K562 (cell line): Measurements from ENCODE around the gene TMSB4X. TPM values are rescaled to one million over a fixed set of nuclear protein-coding genes. Genes with fewer than 3 reads are reported as not detected.

Source experiments
- ARID4B ChIP-seq: sonication (generic); formaldehyde crosslinking; IDR thresholded peaks from 2 replicates; pipeline ENCODE4 v1.8.0; 2022; ENCODE audit warnings: mild to moderate bottlenecking, missing genetic modification reagents
- C11orf30 ChIP-seq: fragments of 450-650 bp; IDR thresholded peaks from 2 replicates; pipeline ENCODE4 v1.6.1; 2016; ENCODE audit warnings: low read depth, mild to moderate bottlenecking
- CREB5 ChIP-seq: fragments of 250-450 bp; sonication (Bioruptor Pico); IDR thresholded peaks from 2 replicates; pipeline ENCODE4 v1.5.0; 2020; ENCODE audit warnings: mild to moderate bottlenecking
- ID3 ChIP-seq, 2 experiments: fragments of 250-450 bp in 1 of 2; fragments of 450-650 bp in 1 of 2; sonication (Bioruptor Pico) in 1 of 2; IDR thresholded peaks; 2 replicates each; pipeline versions ENCODE4 v1.6.1 to v1.8.0; 2016 to 2021; ENCODE audit warnings: mild to moderate bottlenecking in 2 of 2, moderate library complexity in 2 of 2, missing compliant biosample characterization in 1 of 2, missing genetic modification characterization in 1 of 2
- KHSRP ChIP-seq: fragments of 450-650 bp; IDR thresholded peaks from 2 replicates; pipeline ENCODE4 v1.6.1; 2017
- MEIS2 ChIP-seq: fragments of 450-650 bp; IDR thresholded peaks from 2 replicates; pipeline ENCODE4 v1.6.1; 2014; ENCODE audit warnings: mild to moderate bottlenecking; ENCODE audit not compliant: partially characterized antibody
- PHB ChIP-seq: fragments of 250-450 bp; sonication (Bioruptor Pico); IDR thresholded peaks from 2 replicates; pipeline ENCODE4 v1.5.0; 2021
- ZNF586 ChIP-seq: fragments of 450-650 bp; formaldehyde crosslinking; conservative IDR thresholded peaks from 2 replicates; pipeline ENCODE4 v1.4.0; 2020; ENCODE audit warnings: mild to moderate bottlenecking, moderate library complexity
- ZNF707 ChIP-seq: fragments of 250-450 bp; sonication (Bioruptor Pico); conservative IDR thresholded peaks from 2 replicates; pipeline ENCODE4 v1.8.0; 2022; ENCODE audit warnings: inconsistent platforms, mild to moderate bottlenecking, moderate library complexity
- ZNF740 ChIP-seq, 3 experiments: fragments of 200-800 bp in 1 of 3; sonication (Bioruptor generic) in 1 of 3; sonication (generic) in 1 of 3; formaldehyde crosslinking in 1 of 3; IDR thresholded peaks; 2 replicates each; pipeline versions ENCODE4 v1.6.1 to v1.8.0; 2016 to 2022; ENCODE audit warnings: mild to moderate bottlenecking in 2 of 3, missing compliant biosample characterization in 2 of 3, missing genetic modification characterization in 2 of 3, missing genetic modification reagents in 1 of 3
- polyA plus RNA-seq, 8 experiments: library from polyadenylated mRNA; depleted of rRNA in 4 of 8; stranded (reverse) in 5 of 8; unstranded in 3 of 8; fragments of >200 nt; fragmentation: Nextera tagmentation in 2 of 8; fragmentation: Illumina TruSeq in 1 of 8; extraction: Ambion mirVana in 2 of 8; extraction: Trizol in 1 of 8; gene quantifications; 2 replicates each; pipeline versions ENCODE4 v1.2.1 to v1.2.3, GENCODE V29; 2011 to 2014; ENCODE audit warnings: inconsistent platforms in 1 of 8, missing spikeins in 1 of 8
- total RNA-seq, 7 experiments: library from RNA; depleted of rRNA in 6 of 7; stranded (reverse); fragments of >200 nt in 6 of 7; fragmentation: Illumina TruSeq in 2 of 7; extraction: Trizol in 2 of 7; gene quantifications; 2 replicates each; pipeline versions ENCODE4 v1.2.1 to v1.2.3, GENCODE V29; 2011 to 2021; ENCODE audit warnings: low replicate concordance in 1 of 7
- TF ChIP-seq, protein P1 (sequence below): fragments of 450-650 bp; formaldehyde crosslinking; conservative IDR thresholded peaks from 2 replicates; pipeline ENCODE4 v1.4.0; 2022; ENCODE audit warnings: mild to moderate bottlenecking, missing genetic modification characterization

TMSB4X gene
- total and polyA plus RNA-seq, 9 of the 15 experiments (the other 6 are each of a cell fraction or from before 2014, with no cell fraction given): 1,035 to 2,035 (median 1,529) TPM

- TF ChIP-seq ARID4B (no peak), ZNF586 (CRISPR knock-in tag) (peak; percentile 89), ZNF740 (CRISPR knock-in tag; IDR thresholded peaks at IDR 0.05) (no peak), ZNF740 (tag; IDR thresholded peaks at IDR 0.05) (peak in 1 of 2 experiments; percentile 91; a peak in 2 of 4 replicates), PHB (CRISPR knock-in tag) (no peak), MEIS2 (peak; percentile 9), ID3 (CRISPR knock-in tag; IDR thresholded peaks at IDR 0.05) (0 out of 2 replicates have a peak, but pooled peaks have one; percentile 4), ID3 (tag; IDR thresholded peaks at IDR 0.05) (peak; percentile 98), C11orf30 (no peak), CREB5 (CRISPR knock-in tag) (peak; percentile 69), KHSRP (no peak), ZNF707 (CRISPR knock-in tag) (peak; percentile 51; the same call in 1 of the 2 replicates)
- TF ChIP-seq, protein P1, sequence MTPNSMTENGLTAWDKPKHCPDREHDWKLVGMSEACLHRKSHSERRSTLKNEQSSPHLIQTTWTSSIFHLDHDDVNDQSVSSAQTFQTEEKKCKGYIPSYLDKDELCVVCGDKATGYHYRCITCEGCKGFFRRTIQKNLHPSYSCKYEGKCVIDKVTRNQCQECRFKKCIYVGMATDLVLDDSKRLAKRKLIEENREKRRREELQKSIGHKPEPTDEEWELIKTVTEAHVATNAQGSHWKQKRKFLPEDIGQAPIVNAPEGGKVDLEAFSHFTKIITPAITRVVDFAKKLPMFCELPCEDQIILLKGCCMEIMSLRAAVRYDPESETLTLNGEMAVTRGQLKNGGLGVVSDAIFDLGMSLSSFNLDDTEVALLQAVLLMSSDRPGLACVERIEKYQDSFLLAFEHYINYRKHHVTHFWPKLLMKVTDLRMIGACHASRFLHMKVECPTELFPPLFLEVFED (CRISPR knock-in tag): no peak
Observed at GRCh38 chrX:12955882-12956703, 18.8 kb upstream of the TMSB4X start (continued).
